ENCODE data around the gene NCOA6.

Gene NCOA6

DNA sequence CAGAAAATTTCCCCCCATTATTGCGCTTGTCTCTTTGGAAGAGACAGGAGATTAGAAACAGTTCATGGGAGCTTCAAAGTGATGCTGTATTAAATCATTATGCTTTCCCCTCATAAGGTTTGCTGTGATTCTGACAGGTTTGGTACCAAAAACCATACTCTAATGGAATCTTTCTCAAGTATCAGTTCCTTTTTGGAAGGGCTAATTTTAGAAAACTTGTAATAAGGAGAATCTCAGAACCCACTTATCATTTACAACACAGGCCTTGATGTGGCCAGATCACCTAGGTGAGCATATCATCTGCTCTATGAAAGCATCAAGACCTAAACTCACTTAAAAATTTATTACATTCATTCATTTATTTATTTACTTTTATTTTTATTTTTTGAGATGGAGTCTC is 70.1 kb downstream of the NCOA6 start:
- Histone ChIP-seq H3K27ac (replicated peaks) (no peak overlapping the region), H3K27me3 (ENCODE audit: insufficient read depth, poor library complexity, severe bottlenecking) (no peaks in the 10 kb centered on the region), H3K4me3 (replicated peaks; ENCODE audit: insufficient read depth, low read length) (no peak overlapping the region)
- DNase-seq (ENCODE audit: low read depth in 1 of 2, low spot score in 1 of 2): no peak
- TF ChIP-seq GABPA (IDR thresholded peaks at IDR 0.05; ENCODE audit: low read depth) (no peak), POLR2AphosphoS5 (IDR thresholded peaks at IDR 0.05; ENCODE audit: low read depth) (no peak), SPI1 (IDR thresholded peaks at IDR 0.05; ENCODE audit: borderline replicate concordance, low read depth) (no peak)
- TF ChIP-seq, protein P1, sequence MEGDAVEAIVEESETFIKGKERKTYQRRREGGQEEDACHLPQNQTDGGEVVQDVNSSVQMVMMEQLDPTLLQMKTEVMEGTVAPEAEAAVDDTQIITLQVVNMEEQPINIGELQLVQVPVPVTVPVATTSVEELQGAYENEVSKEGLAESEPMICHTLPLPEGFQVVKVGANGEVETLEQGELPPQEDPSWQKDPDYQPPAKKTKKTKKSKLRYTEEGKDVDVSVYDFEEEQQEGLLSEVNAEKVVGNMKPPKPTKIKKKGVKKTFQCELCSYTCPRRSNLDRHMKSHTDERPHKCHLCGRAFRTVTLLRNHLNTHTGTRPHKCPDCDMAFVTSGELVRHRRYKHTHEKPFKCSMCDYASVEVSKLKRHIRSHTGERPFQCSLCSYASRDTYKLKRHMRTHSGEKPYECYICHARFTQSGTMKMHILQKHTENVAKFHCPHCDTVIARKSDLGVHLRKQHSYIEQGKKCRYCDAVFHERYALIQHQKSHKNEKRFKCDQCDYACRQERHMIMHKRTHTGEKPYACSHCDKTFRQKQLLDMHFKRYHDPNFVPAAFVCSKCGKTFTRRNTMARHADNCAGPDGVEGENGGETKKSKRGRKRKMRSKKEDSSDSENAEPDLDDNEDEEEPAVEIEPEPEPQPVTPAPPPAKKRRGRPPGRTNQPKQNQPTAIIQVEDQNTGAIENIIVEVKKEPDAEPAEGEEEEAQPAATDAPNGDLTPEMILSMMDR (IDR thresholded peaks at IDR 0.05; ENCODE audit: insufficient read depth, low read length): no peak
- TF ChIP-seq, protein P2, sequence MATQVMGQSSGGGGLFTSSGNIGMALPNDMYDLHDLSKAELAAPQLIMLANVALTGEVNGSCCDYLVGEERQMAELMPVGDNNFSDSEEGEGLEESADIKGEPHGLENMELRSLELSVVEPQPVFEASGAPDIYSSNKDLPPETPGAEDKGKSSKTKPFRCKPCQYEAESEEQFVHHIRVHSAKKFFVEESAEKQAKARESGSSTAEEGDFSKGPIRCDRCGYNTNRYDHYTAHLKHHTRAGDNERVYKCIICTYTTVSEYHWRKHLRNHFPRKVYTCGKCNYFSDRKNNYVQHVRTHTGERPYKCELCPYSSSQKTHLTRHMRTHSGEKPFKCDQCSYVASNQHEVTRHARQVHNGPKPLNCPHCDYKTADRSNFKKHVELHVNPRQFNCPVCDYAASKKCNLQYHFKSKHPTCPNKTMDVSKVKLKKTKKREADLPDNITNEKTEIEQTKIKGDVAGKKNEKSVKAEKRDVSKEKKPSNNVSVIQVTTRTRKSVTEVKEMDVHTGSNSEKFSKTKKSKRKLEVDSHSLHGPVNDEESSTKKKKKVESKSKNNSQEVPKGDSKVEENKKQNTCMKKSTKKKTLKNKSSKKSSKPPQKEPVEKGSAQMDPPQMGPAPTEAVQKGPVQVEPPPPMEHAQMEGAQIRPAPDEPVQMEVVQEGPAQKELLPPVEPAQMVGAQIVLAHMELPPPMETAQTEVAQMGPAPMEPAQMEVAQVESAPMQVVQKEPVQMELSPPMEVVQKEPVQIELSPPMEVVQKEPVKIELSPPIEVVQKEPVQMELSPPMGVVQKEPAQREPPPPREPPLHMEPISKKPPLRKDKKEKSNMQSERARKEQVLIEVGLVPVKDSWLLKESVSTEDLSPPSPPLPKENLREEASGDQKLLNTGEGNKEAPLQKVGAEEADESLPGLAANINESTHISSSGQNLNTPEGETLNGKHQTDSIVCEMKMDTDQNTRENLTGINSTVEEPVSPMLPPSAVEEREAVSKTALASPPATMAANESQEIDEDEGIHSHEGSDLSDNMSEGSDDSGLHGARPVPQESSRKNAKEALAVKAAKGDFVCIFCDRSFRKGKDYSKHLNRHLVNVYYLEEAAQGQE (IDR thresholded peaks at IDR 0.05; ENCODE audit: insufficient replicate concordance, low read depth): no peak

DNA sequence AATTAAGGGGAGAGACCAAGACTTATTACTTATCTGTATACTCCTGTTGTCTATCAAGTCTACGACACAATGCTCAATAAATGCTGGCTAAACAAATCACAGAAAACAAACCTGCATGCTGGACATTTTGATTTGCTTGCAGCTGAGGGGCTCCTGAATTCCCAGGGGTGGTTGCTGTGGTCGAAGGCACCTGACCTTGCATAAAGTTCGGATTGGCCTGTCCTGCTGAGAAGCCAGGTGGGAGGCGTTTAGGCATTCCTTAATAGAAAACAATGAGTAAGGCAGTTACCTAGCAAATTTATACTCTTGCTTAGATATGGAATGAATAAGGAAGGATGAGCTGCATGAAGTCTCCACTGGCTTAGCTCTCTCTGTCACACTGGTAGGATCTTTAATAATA is 70.8 kb downstream of the NCOA6 start:
- TF ChIP-seq, protein P1 (IDR thresholded peaks at IDR 0.05; ENCODE audit: insufficient read depth, low read length): no peak
- TF ChIP-seq, protein P2 (IDR thresholded peaks at IDR 0.05; ENCODE audit: insufficient replicate concordance, low read depth): no peak
- TF ChIP-seq SPI1 (IDR thresholded peaks at IDR 0.05; ENCODE audit: borderline replicate concordance, low read depth) (no peak), POLR2AphosphoS5 (IDR thresholded peaks at IDR 0.05; ENCODE audit: low read depth) (no peak), GABPA (IDR thresholded peaks at IDR 0.05; ENCODE audit: low read depth) (no peak)
- DNase-seq (ENCODE audit: low read depth in 1 of 2, low spot score in 1 of 2): no peak

DNA sequence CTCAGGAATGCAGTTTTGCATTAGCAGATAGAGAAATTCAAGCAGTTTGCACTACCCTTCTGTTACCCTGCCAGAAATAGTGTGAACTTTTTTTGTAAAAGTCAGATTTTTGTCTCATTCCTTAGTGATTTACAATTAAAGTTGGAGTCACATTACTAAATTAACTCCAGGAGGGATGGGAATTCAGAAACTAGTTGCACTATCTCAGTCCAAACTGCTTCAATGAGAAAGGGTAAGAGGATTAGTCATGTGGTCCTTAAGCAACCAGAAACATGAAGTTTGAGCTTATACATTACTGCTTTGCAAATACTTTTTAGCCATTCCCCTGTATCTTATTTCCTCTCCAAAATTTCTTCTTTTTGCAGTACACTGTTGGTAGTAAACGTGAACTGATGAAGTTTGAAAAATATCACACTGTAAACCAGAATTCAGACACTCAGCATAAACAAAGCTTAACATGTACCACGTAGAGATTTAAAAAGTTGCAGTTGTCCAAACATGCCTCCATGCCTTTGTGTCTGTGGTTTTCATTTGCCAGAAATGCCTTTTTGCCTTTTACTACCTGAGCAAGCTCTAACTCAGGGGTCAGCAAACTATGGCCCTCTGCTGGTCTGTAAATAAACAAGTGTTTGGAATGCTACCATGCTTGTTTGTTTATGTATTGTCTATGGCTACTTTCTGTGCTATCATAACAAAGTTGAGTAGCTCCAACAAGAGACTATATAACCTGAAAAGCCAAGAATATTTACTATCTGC is 71.6 kb downstream of the NCOA6 start:
- no peak overlapping the region for H3K27ac ChIP-seq (replicated peaks)
- DNase-seq (ENCODE audit: low read depth in 1 of 2, low spot score in 1 of 2): no peak
- H3K4me3 ChIP-seq (replicated peaks; ENCODE audit: insufficient read depth, low read length): no peak overlapping the region
- H3K27me3 ChIP-seq (ENCODE audit: insufficient read depth, poor library complexity, severe bottlenecking): no peaks in the 10 kb centered on the region
- no peak for TF ChIP-seq POLR2AphosphoS5 (IDR thresholded peaks at IDR 0.05; ENCODE audit: low read depth)
- no peak for TF ChIP-seq GABPA (IDR thresholded peaks at IDR 0.05; ENCODE audit: low read depth)
- TF ChIP-seq, protein P2 (IDR thresholded peaks at IDR 0.05; ENCODE audit: insufficient replicate concordance, low read depth): no peak
- TF ChIP-seq, protein P1 (IDR thresholded peaks at IDR 0.05; ENCODE audit: insufficient read depth, low read length): no peak
- no peak for TF ChIP-seq SPI1 (IDR thresholded peaks at IDR 0.05; ENCODE audit: borderline replicate concordance, low read depth)

More for the DNA sequence above, 70.8 kb downstream of the NCOA6 start:
- Histone ChIP-seq H3K27me3 (ENCODE audit: insufficient read depth, poor library complexity, severe bottlenecking) (no peaks in the 10 kb centered on the region), H3K4me3 (replicated peaks; ENCODE audit: insufficient read depth, low read length) (no peak overlapping the region), H3K27ac (replicated peaks) (no peak overlapping the region)

Data from HL-60 (cell line).